ENCODE results near the gene TMEM185B. TPM values are rescaled to one million over a fixed set of nuclear protein-coding genes. Genes with fewer than 3 reads are reported as not detected.

The TMEM185B gene
- total RNA-seq, 1 donor from 2014 or later = 20.8 TPM

- no peaks in the 10 kb centered on the region for H3K36me3 ChIP-seq (ENCODE audit: control insufficient read depth, insufficient read depth, low read length)
- no peak for TF ChIP-seq CTCF (IDR thresholded peaks at IDR 0.05; ENCODE audit: insufficient read depth, low read length, severe bottlenecking)
- peak; percentile 30 for DNase-seq (ENCODE audit: low read depth)
- no peaks in the 10 kb centered on the region for H3K27me3 ChIP-seq (ENCODE audit: control insufficient read depth, insufficient read depth, low read length)
- H3K4me3 ChIP-seq (ENCODE audit: low read depth, low read length) = no peak overlapping the region
- FAIRE-seq = no peak
These were observed 30.9 kb downstream of the TMEM185B start for GRCh38 chr2:120192280-120192679.

- Histone ChIP-seq H3K36me3 (ENCODE audit: control insufficient read depth, insufficient read depth, low read length) (no peaks in the 10 kb centered on the region), H3K4me3 (ENCODE audit: low read depth, low read length) (no peak overlapping the region), H3K27me3 (ENCODE audit: control insufficient read depth, insufficient read depth, low read length) (no peaks in the 10 kb centered on the region)
- peak; percentile 18 for DNase-seq (ENCODE audit: low read depth)
- no peak for FAIRE-seq
- TF ChIP-seq CTCF (IDR thresholded peaks at IDR 0.05; ENCODE audit: insufficient read depth, low read length, severe bottlenecking) = no peak
These were observed 34.0 kb downstream of the TMEM185B start for GRCh38 chr2:120189189-120189588.

- no peak overlapping the region for H3K4me3 ChIP-seq (ENCODE audit: low read depth, low read length)
- no peak for FAIRE-seq
- no peak for DNase-seq (ENCODE audit: low read depth)
- H3K27me3 ChIP-seq (ENCODE audit: control insufficient read depth, insufficient read depth, low read length) = no peaks in the 10 kb centered on the region
- H3K36me3 ChIP-seq (ENCODE audit: control insufficient read depth, insufficient read depth, low read length) = peaks cover 1% of the 10 kb centered on the region
- no peak for TF ChIP-seq CTCF (IDR thresholded peaks at IDR 0.05; ENCODE audit: insufficient read depth, low read length, severe bottlenecking)
These were observed 41.1 kb downstream of the TMEM185B start for GRCh38 chr2:120182019-120182560.

GRCh38 chr2:120180066-120180465 lies 43.1 kb downstream of the TMEM185B start:
- FAIRE-seq (no peak), DNase-seq (ENCODE audit: low read depth) (no peak)
- Histone ChIP-seq H3K4me3 (ENCODE audit: low read depth, low read length) (no peak overlapping the region), H3K27me3 (ENCODE audit: control insufficient read depth, insufficient read depth, low read length) (no peaks in the 10 kb centered on the region), H3K36me3 (ENCODE audit: control insufficient read depth, insufficient read depth, low read length) (peaks cover 1% of the 10 kb centered on the region)
- no peak for TF ChIP-seq CTCF (IDR thresholded peaks at IDR 0.05; ENCODE audit: insufficient read depth, low read length, severe bottlenecking)

- FAIRE-seq (peak; percentile 32), DNase-seq (ENCODE audit: low read depth) (no peak)
- no peak for TF ChIP-seq CTCF (IDR thresholded peaks at IDR 0.05; ENCODE audit: insufficient read depth, low read length, severe bottlenecking)
- Histone ChIP-seq H3K4me3 (ENCODE audit: low read depth, low read length) (no peak overlapping the region), H3K27me3 (ENCODE audit: control insufficient read depth, insufficient read depth, low read length) (no peaks in the 10 kb centered on the region), H3K36me3 (ENCODE audit: control insufficient read depth, insufficient read depth, low read length) (peaks cover 1% of the 10 kb centered on the region)
These were observed 43.8 kb downstream of the TMEM185B start for GRCh38 chr2:120179396-120179795.

- H3K27me3 ChIP-seq (ENCODE audit: control insufficient read depth, insufficient read depth, low read length) = no peaks in the 10 kb centered on the region
- no peak for FAIRE-seq
- peaks cover 1% of the 10 kb centered on the region for H3K36me3 ChIP-seq (ENCODE audit: control insufficient read depth, insufficient read depth, low read length)
- peak overlapping the region; percentile 51 for H3K4me3 ChIP-seq (ENCODE audit: low read depth, low read length)
- no peak for TF ChIP-seq CTCF (IDR thresholded peaks at IDR 0.05; ENCODE audit: insufficient read depth, low read length, severe bottlenecking)
- DNase-seq (ENCODE audit: low read depth) = peak; percentile 12
These were observed 45.2 kb downstream of the TMEM185B start for GRCh38 chr2:120177973-120178372.
